ENCODE results near the gene RBM33.

The RBM33 gene

DNA sequence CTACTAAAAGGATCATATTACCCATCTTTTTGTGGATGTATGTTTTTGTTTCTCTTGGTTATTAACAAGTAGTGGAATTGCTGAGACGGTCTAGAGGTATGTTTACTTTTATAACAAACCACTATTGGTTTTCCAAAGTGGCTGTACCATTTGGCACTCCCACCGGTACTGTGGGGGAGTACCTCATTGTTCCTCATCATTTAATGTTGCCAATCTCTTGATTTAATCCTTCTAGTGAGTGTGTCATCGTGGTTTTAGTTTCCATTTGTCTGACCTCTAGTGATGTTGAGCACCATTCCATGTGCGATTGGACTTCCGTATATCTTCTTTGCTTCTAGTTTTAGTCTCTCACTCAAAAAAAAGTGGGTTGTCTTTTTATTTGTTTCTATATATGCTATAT lies 50.4 kb downstream of the RBM33 start:
- no peak for DNase-seq (ENCODE audit: low read depth in 3 of 3)

- DNase-seq (ENCODE audit: low read depth in 3 of 3): no peak
These were observed 52.3 kb downstream of the RBM33 start for GRCh38 chr7:155696747-155697146.

GRCh38 chr7:155698633-155699032 lies 54.2 kb downstream of the RBM33 start:
- no peak for DNase-seq (ENCODE audit: low read depth in 3 of 3)

GRCh38 chr7:155699180-155699579 lies 54.7 kb downstream of the RBM33 start:
- DNase-seq (ENCODE audit: low read depth in 3 of 3): no peak

GRCh38 chr7:155700847-155701246 lies 56.4 kb downstream of the RBM33 start:
- no peak for DNase-seq (ENCODE audit: low read depth in 3 of 3)

DNA sequence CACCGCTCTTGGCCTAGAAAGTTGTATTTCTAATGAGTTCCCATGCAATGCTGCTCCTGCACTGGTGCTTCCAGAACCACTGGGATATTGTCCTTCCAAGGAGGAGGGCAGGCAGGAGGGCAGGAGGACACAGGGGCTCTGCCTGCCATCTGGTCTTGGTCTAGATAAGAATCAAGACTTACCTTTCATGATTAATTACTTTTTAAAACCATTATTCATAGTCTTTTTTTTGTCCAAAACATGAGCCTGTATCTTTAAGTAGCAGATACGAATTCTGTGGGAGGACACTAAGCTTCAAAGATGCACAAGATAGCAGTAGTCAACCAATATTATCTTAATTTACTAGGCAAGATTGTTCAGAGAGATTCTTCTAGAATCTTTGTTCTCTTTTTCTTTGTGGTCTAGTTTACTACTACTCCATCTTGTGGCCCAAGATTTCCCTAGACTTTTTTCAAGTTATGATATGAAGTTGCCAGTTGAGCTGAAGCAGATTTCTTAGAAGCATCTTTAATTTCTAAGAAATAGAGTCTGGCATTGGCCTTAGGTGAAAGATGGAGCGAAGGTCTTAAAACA lies 57.6 kb downstream of the RBM33 start:
- no peak for DNase-seq (ENCODE audit: low read depth in 3 of 3)

DNA sequence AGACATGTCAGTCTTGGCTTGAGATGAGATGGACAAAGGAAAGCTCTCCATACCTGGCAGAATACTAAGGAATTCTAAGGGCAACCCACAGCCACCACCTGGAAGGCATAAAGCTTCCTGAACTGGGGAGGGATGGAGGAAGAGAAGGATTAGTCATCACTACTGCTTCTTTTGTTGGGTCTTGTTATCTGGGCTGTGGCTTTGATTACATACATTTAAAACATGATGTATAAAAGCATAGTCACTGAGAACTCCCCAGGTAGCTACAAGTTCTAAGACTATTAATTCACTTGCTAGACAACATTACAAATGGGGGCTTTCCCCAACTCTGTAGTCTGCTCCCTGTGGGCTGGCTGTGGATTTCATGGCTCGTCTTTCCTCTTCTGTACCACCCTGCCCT lies 58.2 kb downstream of the RBM33 start:
- no peak for DNase-seq (ENCODE audit: low read depth in 3 of 3)

DNA sequence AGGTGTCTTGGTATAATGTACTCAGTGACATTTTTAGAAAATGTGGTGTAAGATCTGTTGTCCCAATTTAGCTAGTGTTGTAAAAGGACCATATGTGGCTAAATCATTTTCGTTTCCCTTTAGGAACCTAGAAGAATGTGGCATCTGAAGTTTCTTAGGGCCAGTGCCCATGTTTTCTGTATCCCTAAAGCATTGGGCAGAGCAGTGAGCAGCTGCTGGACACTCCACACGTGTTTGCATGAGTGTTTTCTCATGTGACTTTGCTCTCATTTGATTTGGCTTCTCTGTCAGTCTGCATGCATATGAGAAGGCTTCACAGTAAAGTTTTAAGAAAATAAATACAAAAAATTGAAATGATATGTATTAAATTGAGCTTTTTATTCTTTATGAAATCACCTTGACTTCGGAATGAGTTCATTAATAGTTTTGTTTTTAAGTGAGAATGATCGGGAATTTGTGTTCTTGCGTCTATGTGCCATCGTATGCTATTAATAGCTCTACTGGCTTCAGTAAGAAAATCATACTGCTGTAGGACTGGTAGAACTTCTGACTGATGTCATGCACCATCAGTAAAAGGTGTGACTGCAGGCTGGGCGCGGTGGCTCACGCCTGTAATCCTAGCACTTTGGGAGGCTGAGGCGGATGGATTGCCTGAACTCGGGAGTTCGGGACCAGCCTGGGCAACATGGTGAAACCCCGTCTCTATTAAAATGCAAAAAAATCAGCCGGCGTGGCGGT lies 61.3 kb downstream of the RBM33 start:
- DNase-seq (ENCODE audit: low read depth in 3 of 3): no peak

GRCh38 chr7:155706376-155706775 lies 61.9 kb downstream of the RBM33 start:
- DNase-seq (ENCODE audit: low read depth in 3 of 3): no peak

DNA sequence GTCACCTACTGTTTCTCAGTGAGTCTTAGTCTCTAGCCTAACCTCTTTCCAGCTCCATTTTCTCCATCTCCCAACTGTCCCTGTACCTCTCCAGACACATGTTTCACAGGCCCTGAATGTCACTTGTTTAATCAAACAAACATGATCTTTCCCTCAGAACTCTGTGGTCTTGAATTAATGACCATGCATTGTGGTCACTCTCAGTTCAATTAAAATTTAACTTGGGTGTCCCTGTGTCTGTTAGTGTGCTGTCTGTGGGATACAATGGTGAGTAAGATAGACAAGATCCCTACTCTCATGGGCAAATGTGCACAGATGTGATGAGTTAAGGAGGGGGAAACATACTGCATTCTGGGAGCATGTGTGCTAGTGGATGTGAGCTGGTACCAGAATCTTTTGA lies 65.0 kb downstream of the RBM33 start:
- no peak for DNase-seq (ENCODE audit: low read depth in 3 of 3)

DNA sequence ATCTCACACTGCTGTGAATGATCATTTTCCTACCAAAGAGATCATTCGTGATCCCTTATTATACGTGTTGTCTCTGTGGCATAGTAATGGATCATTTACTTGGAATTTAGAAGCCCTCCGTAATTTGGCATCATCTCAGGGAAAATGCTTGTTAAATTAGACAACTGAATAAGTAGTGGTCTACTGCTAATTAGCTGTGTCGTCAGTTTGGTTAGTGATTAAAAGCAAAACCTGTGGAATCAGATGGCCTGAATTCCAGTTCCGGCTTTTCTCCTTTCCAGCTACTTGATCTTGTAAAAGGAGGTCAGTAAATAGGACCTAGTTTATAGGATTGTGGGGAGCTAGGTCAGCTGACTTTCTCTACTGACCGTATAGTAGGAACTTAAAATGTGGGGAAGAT lies 65.6 kb downstream of the RBM33 start:
- no peak for DNase-seq (ENCODE audit: low read depth in 3 of 3)

GRCh38 chr7:155710530-155710929 lies 66.1 kb downstream of the RBM33 start:
- DNase-seq (ENCODE audit: low read depth in 3 of 3): no peak

DNA sequence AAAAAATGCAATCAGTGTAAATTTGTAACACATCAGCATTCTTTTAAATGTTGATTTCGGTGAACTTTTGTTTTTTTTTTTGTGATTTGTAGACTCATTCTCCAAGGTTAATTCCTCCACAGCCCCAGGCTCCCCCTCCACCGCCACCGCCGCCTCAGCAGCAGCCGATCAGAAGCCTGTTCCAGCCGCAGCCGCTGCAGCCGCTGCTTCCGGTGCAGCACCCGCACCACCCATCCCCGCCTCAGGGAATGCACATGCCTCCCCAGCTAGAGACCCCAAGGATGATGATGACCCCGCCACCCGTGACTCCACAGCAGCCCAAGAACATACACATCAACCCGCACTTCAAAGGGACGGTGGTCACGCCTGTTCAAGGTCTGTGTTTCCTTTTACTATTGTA lies 66.6 kb downstream of the RBM33 start:
- no peak for DNase-seq (ENCODE audit: low read depth in 3 of 3)

- no peak for DNase-seq (ENCODE audit: low read depth in 3 of 3)
These were observed 68.9 kb downstream of the RBM33 start for GRCh38 chr7:155713384-155713783.

DNA sequence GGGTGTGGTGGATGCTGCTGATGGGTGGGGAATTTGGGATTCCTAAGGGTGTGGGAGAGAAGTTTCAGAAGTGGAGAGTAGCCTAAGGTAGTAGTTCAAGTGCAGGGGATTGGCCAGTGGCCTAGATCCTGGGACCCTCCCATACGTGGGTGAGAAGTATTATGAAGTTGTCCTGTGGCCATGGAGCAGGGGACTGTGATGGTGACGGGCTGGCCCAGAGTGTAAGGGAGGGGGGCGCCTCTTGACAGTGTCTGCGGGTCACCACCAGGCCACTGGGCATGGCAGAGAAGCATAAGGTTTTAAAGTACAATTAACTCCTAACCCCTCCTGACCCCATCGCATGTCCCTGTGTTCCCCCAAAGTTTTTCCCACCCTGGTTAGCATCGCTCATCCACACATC lies 70.2 kb downstream of the RBM33 start:
- no peak for DNase-seq (ENCODE audit: low read depth in 3 of 3)

- no peak for DNase-seq (ENCODE audit: low read depth in 3 of 3)
These were observed 70.8 kb downstream of the RBM33 start for GRCh38 chr7:155715111-155715805.

GRCh38 chr7:155717010-155717744 lies 72.7 kb downstream of the RBM33 start:
- DNase-seq (ENCODE audit: low read depth in 3 of 3): no peak

DNA sequence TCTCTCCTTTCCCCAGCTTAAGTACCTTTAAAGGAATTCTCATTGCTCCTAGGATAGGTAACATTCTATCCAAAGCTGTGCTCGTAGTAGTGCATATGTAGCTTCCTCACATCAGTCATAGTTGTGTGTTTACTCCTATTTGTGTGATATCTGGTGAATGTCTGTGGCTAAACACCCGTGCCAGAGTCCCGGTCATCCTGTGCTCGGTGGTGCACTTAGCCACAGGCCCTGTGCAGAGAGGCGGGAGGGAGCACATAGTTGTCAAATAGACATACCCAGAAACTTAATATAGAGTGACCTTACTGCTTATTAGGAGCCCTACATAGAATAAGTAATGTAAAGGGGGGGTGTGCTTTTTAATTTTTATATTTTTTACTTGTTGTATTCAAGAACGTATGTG lies 76.6 kb downstream of the RBM33 start:
- no peak for DNase-seq (ENCODE audit: low read depth in 3 of 3)

DNA sequence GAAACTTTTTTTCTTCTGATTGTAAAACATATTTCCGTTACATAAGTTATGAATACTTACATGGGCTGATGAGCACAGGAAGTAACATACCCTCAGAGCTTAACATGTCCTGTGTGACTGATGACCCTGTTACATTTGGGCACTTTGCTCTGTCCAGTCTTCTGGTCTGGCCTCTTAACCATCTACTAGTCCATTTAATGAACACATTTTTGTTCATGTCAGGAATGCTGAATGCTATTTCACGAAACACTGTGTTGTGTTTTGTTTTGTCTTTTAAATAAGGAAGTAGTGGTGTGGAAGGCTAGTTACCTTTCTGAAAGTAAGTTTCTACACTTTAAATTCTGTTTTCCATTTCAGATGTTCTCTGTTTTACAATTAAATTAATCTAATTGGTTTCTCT lies 77.7 kb downstream of the RBM33 start:
- DNase-seq (ENCODE audit: low read depth in 3 of 3): no peak

DNA sequence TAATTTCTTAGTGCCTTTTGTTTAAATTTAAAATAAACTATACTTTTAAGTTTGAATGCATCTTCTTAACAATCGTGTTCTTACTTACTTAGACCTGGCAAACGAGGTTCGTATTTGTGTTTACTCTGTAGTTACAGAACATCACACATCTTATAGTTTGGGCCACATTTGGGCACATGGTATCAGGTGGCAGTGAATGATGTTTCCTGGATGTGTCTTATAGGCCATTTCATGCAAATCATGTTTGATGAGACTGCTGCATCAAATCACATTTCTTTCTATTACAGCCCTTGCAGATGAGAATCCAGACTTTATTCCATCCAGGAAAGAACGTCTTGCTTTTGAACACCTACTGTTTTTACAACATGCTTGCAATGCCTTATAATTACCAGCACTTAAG lies 78.5 kb downstream of the RBM33 start:
- no peak for DNase-seq (ENCODE audit: low read depth in 3 of 3)

- no peak for DNase-seq (ENCODE audit: low read depth in 3 of 3)
These were observed 80.0 kb downstream of the RBM33 start for GRCh38 chr7:155724327-155725005.

DNA sequence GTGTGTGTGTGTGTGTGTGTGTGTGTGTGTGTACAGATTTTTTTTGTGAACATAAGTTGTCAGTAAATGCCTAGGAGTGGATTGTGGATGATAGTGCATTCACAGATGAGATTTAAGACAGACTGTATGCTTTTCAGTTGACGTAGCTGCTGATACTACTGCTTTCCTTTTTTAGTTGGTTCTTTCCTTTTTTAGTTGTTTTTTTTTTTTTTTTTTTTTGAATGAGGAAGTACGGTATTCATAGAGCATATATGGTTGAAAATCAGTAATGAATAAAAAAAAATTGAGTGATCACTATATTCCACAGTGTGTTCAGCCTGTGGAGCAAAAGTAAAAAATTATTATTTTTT lies 80.5 kb downstream of the RBM33 start:
- DNase-seq (ENCODE audit: low read depth in 3 of 3): no peak

All from stimulated activated CD4-positive, alpha-beta T cell treated with anti-CD3 and anti-CD28 coated beads, TNF-alpha, amount 100 ng/mL, for 4 hours (primary cell).